Astrocyte of the hippocampus (primary cell): ENCODE results near the gene ANKRD13D.
A peak's percentile ranks its signal among the peaks of the same experiment; 100 is the strongest.

ENCODE experiments used
- DNase-seq: peaks from one replicate; pipeline ENCODE4 v3.0.0; 2011; ENCODE audit warnings: low read depth, low spot score

ANKRD13D gene

GRCh38 chr11:67302571-67303131 lies 13.5 kb downstream of the ANKRD13D start:
- DNase-seq: peak; percentile 31

GRCh38 chr11:67303132-67303834 lies 14.2 kb downstream of the ANKRD13D start, which contains the start of gene SSH3:
SSH3 (plus strand) TSS chr11:67303530; CDS start chr11:67303626, 96 bp downstream.
- DNase-seq: peak; percentile 80

GRCh38 chr11:67303835-67304411 lies 14.8 kb downstream of the ANKRD13D start:
- DNase-seq: peak; percentile 55

GRCh38 chr11:67304511-67305113 lies 15.5 kb downstream of the ANKRD13D start:
- DNase-seq: no peak

- DNase-seq: no peak
Measured at GRCh38 chr11:67306769-67307544, 17.9 kb downstream of the ANKRD13D start.

GRCh38 chr11:67307545-67308001 lies 18.5 kb downstream of the ANKRD13D start:
- no peak for DNase-seq

GRCh38 chr11:67308031-67308866 lies 19.1 kb downstream of the ANKRD13D start:
- DNase-seq: no peak

GRCh38 chr11:67309166-67309565 lies 20.1 kb downstream of the ANKRD13D start:
- no peak for DNase-seq

GRCh38 chr11:67309661-67310061 lies 20.6 kb downstream of the ANKRD13D start:
- DNase-seq: no peak

- DNase-seq: no peak
Measured at GRCh38 chr11:67310246-67311050, 21.3 kb downstream of the ANKRD13D start.

GRCh38 chr11:67311051-67311555 lies 22.0 kb downstream of the ANKRD13D start:
- no peak for DNase-seq

- no peak for DNase-seq
Measured at GRCh38 chr11:67311556-67312082, 22.5 kb downstream of the ANKRD13D start.

- no peak for DNase-seq
Measured at GRCh38 chr11:67312187-67313021, 23.3 kb downstream of the ANKRD13D start.

- DNase-seq: no peak
Measured at GRCh38 chr11:67313125-67313890, 24.2 kb downstream of the ANKRD13D start.

- DNase-seq: no peak
Measured at GRCh38 chr11:67314218-67314617, 25.1 kb downstream of the ANKRD13D start.

GRCh38 chr11:67315325-67315909 lies 26.3 kb downstream of the ANKRD13D start:
- DNase-seq: no peak

GRCh38 chr11:67316882-67317204 lies 27.7 kb downstream of the ANKRD13D start:
- DNase-seq: no peak
